Posterior cingulate gyrus (tissue), 11 donors: ENCODE data around the gene FAM193A.
A peak's percentile ranks its signal among the peaks of the same experiment; 100 is the strongest.
"Not testable (repeated sequence)": the region's sequence is repeated elsewhere in the genome, so short reads cannot be mapped to it uniquely, and the experiment has no call there.

Experiments
- DNase-seq, 10 donors: peaks; one replicate each; pipeline versions ENCODE4 v3.0.0 to v3.0.0-alpha.2; 2020 to 2021; ENCODE audit warnings: mixed read lengths in 3 of 10
- intact Hi-C: fragments of 100-400 bp; cut with DNase I; formaldehyde crosslinking; loops from one replicate; pipeline ENCODE4 v1.15.1; 2023

Gene FAM193A

GRCh38 chr4:2735869-2736268 is 199.4 kb downstream of the FAM193A start:
- no peak for DNase-seq
- intact Hi-C loops = no loop called here

GRCh38 chr4:2738296-2738695 is 201.8 kb downstream of the FAM193A start:
- peak in 3 of 10 donors; percentile 2 to 12 (median 10) for DNase-seq
- intact Hi-C loops = not testable (repeated sequence)

- intact Hi-C loops = no loop called here
- peak in 3 of 10 donors; percentile 48 to 76 (median 69) for DNase-seq
These were observed 205.2 kb downstream of the FAM193A start for GRCh38 chr4:2741626-2742025.

DNA sequence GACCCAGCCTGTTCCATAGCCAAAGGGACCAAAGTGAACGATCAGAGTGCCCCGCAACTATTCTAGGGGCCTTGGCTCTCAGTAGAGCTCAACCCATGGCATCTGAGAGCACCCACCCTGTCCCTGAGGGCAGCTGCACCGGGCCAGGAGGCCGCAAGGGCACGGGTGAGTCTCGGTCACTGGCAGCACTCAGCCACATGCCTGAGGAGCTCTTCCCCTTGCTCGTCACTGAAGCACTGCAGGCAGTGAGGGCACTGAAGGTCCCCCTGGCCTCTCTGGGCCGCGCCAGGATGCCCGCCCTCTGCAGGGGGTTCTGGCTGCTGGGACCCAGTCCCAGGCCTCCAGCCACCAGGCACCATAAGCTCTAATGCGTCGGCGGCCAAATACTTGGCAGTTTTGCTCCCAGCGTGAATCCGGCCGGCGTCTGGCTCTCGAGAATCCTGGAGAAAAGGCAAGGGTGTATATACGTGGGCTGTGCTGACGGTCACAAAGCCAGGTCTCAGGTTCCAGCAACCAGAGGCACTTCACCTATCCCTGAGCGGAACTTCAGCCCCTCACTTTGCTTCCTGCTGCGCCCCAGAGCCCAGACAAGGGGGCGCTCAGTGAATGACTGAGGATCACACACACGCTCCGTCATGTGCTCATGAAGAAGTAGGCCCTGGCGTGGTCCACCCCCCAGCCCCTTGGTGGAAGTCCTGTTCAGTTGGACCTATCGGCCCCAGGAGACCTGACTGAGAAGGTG is 205.8 kb downstream of the FAM193A start:
- intact Hi-C loops = no loop called here
- peak in 3 of 10 donors; percentile 36 to 62 (median 53) for DNase-seq

GRCh38 chr4:2742823-2743517 is 206.5 kb downstream of the FAM193A start:
- DNase-seq = peak in 3 of 10 donors; percentile 26 to 59 (median 48)
- intact Hi-C loops = no loop called here

GRCh38 chr4:2743518-2744445 is 207.3 kb downstream of the FAM193A start:
- DNase-seq = peak in 3 of 10 donors; percentile 21 to 72 (median 55)
- intact Hi-C loops = no loop called here

DNA sequence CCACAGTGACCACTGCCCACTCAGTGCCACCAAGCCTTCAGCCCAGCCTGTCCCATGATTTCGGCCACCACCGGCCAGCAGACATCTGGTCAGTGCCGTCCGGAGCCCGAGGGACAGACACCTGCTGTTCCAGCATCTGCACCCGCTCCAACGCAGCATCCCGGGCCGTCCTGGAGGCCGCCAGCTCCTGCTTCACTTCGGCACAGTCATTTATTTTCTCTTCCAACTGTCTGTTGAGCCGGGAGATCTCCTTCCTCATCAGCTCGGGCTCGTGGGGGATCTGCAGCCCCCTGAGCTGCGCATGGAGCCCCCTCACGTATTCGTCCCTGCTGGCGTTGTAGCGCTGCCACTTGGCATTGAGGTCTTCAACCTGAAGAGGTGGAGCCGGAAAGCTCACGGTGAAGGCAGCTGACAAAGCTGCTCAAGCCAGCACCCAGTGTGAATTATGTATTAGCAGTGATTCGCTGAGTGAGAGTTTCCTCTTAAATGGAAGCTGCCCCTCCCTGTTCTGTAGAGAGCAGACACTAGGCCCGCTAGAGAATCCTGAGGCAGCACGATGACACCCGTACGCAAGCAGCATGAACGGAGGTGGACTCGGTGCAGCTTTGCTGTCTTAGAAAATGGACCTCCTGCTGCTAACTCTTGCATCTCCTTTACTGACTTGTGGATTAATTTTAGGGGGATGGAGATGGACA is 208.3 kb downstream of the FAM193A start:
- peak in 3 of 10 donors; percentile 58 to 78 (median 65) for DNase-seq
- intact Hi-C loops = no loop called here

DNA sequence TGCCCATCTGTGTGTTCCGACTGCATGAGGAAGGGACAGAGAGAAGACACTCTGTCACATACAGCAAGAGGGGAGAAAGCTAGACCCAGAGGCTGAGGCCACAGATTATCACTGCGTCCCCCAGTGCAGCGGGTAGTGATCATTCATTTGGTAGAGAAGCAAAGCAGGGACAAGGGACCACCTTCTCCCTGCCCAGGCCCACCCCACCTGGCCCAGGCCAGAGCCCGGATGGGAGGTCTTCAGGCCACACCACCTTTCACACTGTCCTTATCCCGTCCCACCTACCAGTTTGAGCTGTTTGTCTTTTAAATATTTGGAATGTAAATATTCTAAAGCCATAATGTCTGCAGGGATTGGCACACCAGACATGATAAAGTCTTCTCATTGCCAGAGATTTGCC is 209.1 kb downstream of the FAM193A start:
- peak in 3 of 10 donors; percentile 19 to 45 (median 24) for DNase-seq
- intact Hi-C loops = no loop called here

DNA sequence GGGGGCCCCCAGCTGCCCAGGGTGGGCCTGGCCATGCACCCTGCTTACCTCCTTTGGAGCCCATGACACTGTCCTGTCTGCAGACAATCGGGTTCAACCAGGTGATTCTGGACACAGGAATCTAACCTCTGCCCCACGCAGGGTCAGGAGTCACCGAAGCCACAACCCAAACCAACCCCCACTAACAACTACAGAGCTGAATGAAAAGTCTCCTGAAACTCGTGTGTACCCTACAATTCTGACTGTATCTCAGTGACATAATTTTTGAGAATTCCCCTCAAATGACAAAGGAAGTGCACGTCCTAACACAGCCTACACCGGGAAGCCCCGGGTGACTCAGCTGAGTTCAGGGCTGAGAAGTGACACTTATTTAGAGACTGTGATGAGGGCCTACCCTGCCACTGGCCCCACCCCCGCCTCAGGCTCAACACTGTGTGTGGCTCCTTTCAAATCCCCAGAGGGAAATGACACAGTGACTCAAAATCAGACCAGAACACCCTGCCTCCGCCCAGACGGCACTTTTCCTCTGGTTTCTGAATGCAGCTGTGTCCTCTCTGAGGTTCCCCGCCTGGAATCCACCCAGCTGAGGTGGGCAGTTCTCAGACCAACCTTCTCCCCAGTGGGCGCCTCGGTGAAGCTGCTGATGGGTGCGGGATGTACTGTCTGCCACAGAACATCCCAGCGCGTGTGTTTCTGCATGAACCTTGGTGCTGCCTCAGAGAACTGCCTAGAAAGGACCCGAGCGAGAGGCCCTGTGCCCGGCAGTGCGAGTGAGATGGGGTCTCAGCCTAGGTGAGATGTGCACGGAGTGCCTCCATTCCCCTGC is 209.7 kb downstream of the FAM193A start:
- DNase-seq = peak in 3 of 10 donors; percentile 22 to 80 (median 58)
- intact Hi-C loops = no loop called here

DNA sequence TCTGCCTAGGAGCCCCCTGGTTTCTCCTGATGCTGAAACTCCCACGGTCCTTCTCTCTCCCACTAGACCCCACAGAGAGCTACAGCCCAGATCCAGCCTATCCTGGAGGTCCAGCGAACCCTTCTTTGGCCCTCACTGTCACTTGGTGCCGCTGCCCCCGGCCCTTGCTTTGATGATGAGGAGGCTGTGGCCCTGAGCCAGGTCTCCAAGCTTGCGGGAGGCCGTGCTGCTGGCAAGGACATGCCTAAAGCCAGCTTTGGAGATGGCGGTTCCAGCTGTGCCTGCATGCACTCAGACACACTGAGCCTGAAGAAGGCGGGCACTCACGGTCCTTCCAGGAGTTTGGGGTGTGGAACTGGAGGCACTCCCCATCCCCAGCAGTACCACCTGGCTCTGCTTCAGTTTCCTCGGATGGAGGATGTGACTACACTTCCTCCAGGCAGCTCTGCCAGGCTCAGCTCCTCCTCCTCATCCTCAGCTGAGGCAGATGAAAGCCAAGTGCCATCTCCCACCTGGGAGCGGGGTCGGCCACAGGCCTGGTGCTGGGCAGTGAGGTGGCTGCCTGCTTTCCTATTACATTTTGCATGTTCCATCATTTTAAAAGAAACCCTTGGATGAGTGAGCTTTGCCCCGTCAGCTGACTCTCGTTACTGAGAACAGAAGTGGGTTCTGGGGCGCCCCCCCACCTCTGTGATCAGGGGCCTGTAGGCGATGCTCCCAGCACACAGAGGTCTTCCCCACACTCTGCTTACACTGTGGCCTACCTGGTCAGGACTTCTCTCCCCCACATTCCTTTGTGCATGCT is 210.6 kb downstream of the FAM193A start:
- intact Hi-C loops = no loop called here
- peak in 3 of 10 donors; percentile 57 to 70 (median 62) for DNase-seq

- intact Hi-C loops = no loop called here
- peak in 3 of 10 donors; percentile 26 to 60 (median 49) for DNase-seq
These were observed 214.5 kb downstream of the FAM193A start for GRCh38 chr4:2750719-2751605.

DNA sequence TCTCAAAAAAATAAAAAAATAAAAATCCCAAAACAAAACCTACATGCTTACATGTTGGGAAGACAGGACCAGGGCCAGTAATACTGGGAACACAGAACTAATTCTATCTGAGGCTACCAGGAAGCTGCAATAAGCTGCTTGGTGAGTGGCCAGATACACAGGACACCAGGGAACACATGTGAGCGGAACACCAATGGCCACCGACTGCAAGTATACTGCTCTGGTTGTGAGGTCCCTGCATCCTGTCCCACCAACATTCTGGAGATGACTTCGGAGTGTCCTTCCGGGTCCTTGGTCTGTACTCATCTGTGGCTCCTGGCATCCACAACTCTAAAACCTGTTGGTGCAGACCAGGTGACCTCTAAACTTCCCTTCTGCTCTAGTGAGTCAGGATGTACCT is 217.0 kb downstream of the FAM193A start:
- intact Hi-C loops = no loop called here
- peak in 2 of 10 donors; percentile 8 to 22 for DNase-seq

GRCh38 chr4:2754848-2755819 is 218.7 kb downstream of the FAM193A start:
- intact Hi-C loops = loop anchor here (5.0 kb wide), 1 partner anchor 218 kb away; the partner anchor contains the start of gene FAM193A
- DNase-seq = peak in 2 of 10 donors; percentile 44 to 64

GRCh38 chr4:2755821-2756690 is 219.6 kb downstream of the FAM193A start, which contains the start of gene TNIP2:
TSS of gene TNIP2 (minus strand) at chr4:2756336. CDS start at chr4:2756289, 47 bp downstream.
- intact Hi-C loops = loop anchor here (5.0 kb wide), 1 partner anchor 219 kb away; the partner anchor contains the start of gene FAM193A
- DNase-seq = peak; percentile 31 to 95 (median 62)
